ENCODE data around the gene CBX2.
"Not testable (repeated sequence)": the region's sequence is repeated elsewhere in the genome, so short reads cannot be mapped to it uniquely, and the experiment has no call there.

CBX2 gene

GRCh38 chr17:79749156-79749815 lies 28.7 kb upstream of the CBX2 start:
- DNase-seq (ENCODE audit: low read depth, low spot score): peak; percentile 65
- no peak for TF ChIP-seq CTCF (IDR thresholded peaks at IDR 0.05; ENCODE audit: low read depth, low read length)
- in situ Hi-C loops (cut with HindIII; ENCODE audit: low sequenced_read_pairs): no loop called here
- H3K4me3 ChIP-seq (ENCODE audit: low read depth, low read length): no peak overlapping the region

GRCh38 chr17:79749958-79750357 lies 28.0 kb upstream of the CBX2 start:
- TF ChIP-seq CTCF (IDR thresholded peaks at IDR 0.05; ENCODE audit: low read depth, low read length): no peak
- H3K4me3 ChIP-seq (ENCODE audit: low read depth, low read length): no peak overlapping the region
- in situ Hi-C loops (cut with HindIII; ENCODE audit: low sequenced_read_pairs): no loop called here
- DNase-seq (ENCODE audit: low read depth, low spot score): no peak

GRCh38 chr17:79750650-79751545 lies 27.1 kb upstream of the CBX2 start:
- TF ChIP-seq CTCF (IDR thresholded peaks at IDR 0.05; ENCODE audit: low read depth, low read length): no peak
- H3K4me3 ChIP-seq (ENCODE audit: low read depth, low read length): no peak overlapping the region
- DNase-seq (ENCODE audit: low read depth, low spot score): no peak
- in situ Hi-C loops (cut with HindIII; ENCODE audit: low sequenced_read_pairs): no loop called here

GRCh38 chr17:79752175-79752574 lies 25.8 kb upstream of the CBX2 start:
- no peak for DNase-seq (ENCODE audit: low read depth, low spot score)
- no peak overlapping the region for H3K4me3 ChIP-seq (ENCODE audit: low read depth, low read length)
- in situ Hi-C loops (cut with HindIII; ENCODE audit: low sequenced_read_pairs): no loop called here
- no peak for TF ChIP-seq CTCF (IDR thresholded peaks at IDR 0.05; ENCODE audit: low read depth, low read length)

- DNase-seq (ENCODE audit: low read depth, low spot score): no peak
- TF ChIP-seq CTCF (IDR thresholded peaks at IDR 0.05; ENCODE audit: low read depth, low read length): no peak
- in situ Hi-C loops (cut with HindIII; ENCODE audit: low sequenced_read_pairs): no loop called here
Measured at GRCh38 chr17:79754370-79754769, 23.6 kb upstream of the CBX2 start.

GRCh38 chr17:79754903-79755302 lies 23.0 kb upstream of the CBX2 start:
- in situ Hi-C loops (cut with HindIII; ENCODE audit: low sequenced_read_pairs): not testable (repeated sequence)

More at GRCh38 chr17:79754370-79754769, 23.6 kb upstream of the CBX2 start:
- H3K4me3 ChIP-seq (ENCODE audit: low read depth, low read length): no peak overlapping the region

GRCh38 chr17:79755591-79755990 lies 22.4 kb upstream of the CBX2 start:
- DNase-seq (ENCODE audit: low read depth, low spot score): no peak
- TF ChIP-seq CTCF (IDR thresholded peaks at IDR 0.05; ENCODE audit: low read depth, low read length): no peak
- H3K4me3 ChIP-seq (ENCODE audit: low read depth, low read length): no peak overlapping the region
- in situ Hi-C loops (cut with HindIII; ENCODE audit: low sequenced_read_pairs): no loop called here

More at GRCh38 chr17:79754903-79755302, 23.0 kb upstream of the CBX2 start:
- not testable (repeated sequence) for H3K4me3 ChIP-seq (ENCODE audit: low read depth, low read length); DNase-seq (ENCODE audit: low read depth, low spot score)
